Muscle layer of colon (tissue), 2 donors: ENCODE measurements around the gene ALDH1A3.

ENCODE experiments used
- H3K27ac ChIP-seq: one replicate; pipeline ENCODE4 v1.7.0; 2013; ENCODE audit warnings: low read depth, mild to moderate bottlenecking, low read length, moderate library complexity
- H3K27me3 ChIP-seq, 2 donors: one replicate each; pipeline ENCODE4 v1.7.0; 2013; ENCODE audit warnings: low read length in 2 of 2, mild to moderate bottlenecking in 2 of 2; ENCODE audit not compliant: insufficient read depth in 2 of 2, control insufficient read depth in 1 of 2
- H3K36me3 ChIP-seq: one replicate; pipeline ENCODE4 v1.7.0; 2013; ENCODE audit warnings: mild to moderate bottlenecking, low read length; ENCODE audit not compliant: insufficient read depth
- H3K4me1 ChIP-seq: one replicate; pipeline ENCODE4 v1.7.0; 2013; ENCODE audit warnings: mild to moderate bottlenecking, low read length; ENCODE audit not compliant: insufficient read depth
- H3K4me3 ChIP-seq, 2 donors: one replicate each; pipeline ENCODE4 v1.7.0; 2013; ENCODE audit warnings: low read length in 2 of 2, low read depth in 1 of 2, mild to moderate bottlenecking in 1 of 2, moderate library complexity in 1 of 2
- H3K9ac ChIP-seq: one replicate; pipeline ENCODE4 v1.7.0; 2013; ENCODE audit warnings: low read length
- H3K9me3 ChIP-seq: one replicate; pipeline ENCODE4 v1.7.0; 2013; ENCODE audit warnings: mild to moderate bottlenecking, low read length
- donor health status: abdominal sarcoma.
- donor health status: Adenocarcinoma of cecum.

Gene ALDH1A3

DNA sequence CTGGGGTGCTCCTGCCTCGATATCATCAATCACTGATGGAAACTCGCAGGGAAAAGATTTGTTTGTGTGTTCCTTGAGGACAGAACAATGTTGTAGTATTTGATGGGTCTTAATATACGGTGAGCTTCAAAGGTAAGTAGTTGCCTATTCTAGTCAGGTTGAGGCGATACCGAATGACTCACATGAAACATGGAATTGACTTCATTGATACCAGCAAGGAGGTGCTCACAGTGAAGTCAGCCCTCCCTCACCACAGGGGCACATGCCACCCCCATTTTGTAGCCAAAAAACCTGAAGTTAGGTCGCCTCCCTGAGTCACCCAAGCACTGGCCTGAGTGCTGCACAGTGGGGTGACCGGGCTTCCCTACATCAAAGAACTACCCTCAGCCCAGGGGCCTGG is 3.7 kb upstream of the ALDH1A3 start:
- Histone ChIP-seq H3K9me3 (no peaks in the 10 kb centered on the region), H3K27me3 (peaks cover 3 to 9% of the 10 kb centered on the region in 2 donors), H3K4me3 (no peak overlapping the region), H3K9ac (no peak overlapping the region), H3K27ac (no peak overlapping the region), H3K4me1 (no peaks in the 10 kb centered on the region), H3K36me3 (no peaks in the 10 kb centered on the region)

DNA sequence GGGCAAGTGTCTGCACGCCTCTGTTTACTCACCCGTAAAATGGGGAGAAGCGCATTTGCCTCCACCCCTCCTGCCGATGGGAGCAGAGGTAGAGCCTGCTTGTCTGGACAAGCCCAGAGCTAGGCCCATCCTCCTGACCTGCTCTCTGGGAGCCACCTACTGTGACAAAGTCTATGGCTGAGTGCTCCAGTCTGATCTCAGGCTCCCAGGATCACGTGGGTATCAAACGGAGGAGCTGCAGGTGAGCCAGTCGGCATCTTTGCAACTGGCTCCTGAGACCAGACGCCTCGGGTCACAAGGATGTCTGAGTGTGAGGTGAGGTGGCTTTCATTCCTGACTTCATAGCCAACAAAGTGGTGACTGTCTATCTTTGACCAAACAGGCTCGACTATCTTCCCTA is 2.1 kb upstream of the ALDH1A3 start:
- H3K27me3 ChIP-seq, result peaks cover 3 to 9% of the 10 kb centered on the region in 2 donors
- no peak overlapping the region for H3K4me3 ChIP-seq
- H3K9me3 ChIP-seq, result no peaks in the 10 kb centered on the region
- no peak overlapping the region for H3K27ac ChIP-seq
- no peaks in the 10 kb centered on the region for H3K4me1 ChIP-seq
- no peaks in the 10 kb centered on the region for H3K36me3 ChIP-seq
- no peak overlapping the region for H3K9ac ChIP-seq

DNA sequence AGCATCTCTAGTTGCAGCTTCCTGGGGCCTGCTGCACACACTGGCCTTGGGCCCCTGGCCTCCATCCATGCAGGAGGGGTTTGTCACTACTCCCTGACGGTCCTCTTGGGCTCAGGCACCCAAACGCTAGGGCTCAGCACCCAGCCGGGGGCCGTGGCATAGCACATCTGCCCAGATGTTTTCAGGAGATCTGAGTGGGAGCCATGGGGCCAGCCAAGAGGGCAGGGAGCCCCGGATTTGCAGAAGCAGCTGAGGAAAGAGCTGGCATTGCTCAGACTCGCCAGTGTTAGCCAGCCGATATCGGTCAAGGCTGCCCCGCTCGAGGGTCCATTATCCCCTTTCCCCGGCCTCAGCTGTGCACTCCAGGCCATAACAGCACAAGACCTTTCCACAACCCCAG is 1.5 kb upstream of the ALDH1A3 start:
- Histone ChIP-seq H3K9me3 (no peaks in the 10 kb centered on the region), H3K27ac (no peak overlapping the region), H3K27me3 (peaks cover 7 to 9% of the 10 kb centered on the region in 2 donors), H3K36me3 (no peaks in the 10 kb centered on the region), H3K4me1 (no peaks in the 10 kb centered on the region), H3K4me3 (no peak overlapping the region), H3K9ac (no peak overlapping the region)

DNA sequence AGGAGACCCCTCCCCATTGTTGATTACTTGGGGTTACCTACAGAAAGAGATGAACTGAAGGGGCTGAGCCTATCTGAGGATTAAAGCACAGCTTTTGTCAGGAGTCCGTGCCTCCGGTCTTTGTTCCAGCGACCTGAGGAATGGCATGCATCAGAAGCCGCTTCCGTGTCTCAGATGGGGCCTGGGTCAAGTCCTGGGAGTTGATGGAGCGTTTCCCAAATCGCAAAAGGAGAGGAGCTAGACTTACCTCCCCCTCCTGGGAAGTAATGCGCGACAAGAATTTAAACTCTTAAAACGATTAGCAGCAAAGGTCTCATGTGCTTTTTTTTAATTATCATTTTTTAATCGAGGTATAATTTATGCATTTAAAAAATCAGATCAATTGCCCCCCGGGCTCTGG is 983 bp upstream of the ALDH1A3 start:
- Histone ChIP-seq H3K4me3 (peak overlapping the region in 1 of 2 donors; percentile 12), H3K9ac (no peak overlapping the region), H3K9me3 (no peaks in the 10 kb centered on the region), H3K27me3 (peaks cover 8 to 9% of the 10 kb centered on the region in 2 donors), H3K4me1 (no peaks in the 10 kb centered on the region), H3K36me3 (no peaks in the 10 kb centered on the region), H3K27ac (no peak overlapping the region)

DNA sequence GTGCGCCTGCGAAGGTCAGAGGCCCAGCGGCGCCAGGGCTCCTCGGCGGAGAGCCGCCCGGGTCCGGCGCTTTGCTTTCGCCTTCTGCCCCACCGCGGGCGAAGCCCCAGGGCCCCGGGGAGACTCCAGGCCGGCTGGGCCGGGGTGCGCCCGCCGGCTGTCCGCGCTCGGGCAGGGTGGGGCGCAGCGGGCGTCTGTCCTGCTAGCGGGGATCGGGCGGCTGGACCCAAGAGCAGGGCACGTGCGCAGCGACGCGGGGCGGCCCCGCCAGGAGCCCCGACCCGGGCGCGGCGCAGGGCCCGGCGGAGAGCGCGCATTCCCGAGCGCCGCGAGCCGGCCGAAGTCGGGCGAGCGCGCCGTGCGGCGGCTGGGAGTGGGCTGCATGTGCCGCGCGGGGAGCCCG is 569 bp upstream of the ALDH1A3 start:
- Histone ChIP-seq H3K9me3 (no peaks in the 10 kb centered on the region), H3K36me3 (no peaks in the 10 kb centered on the region), H3K27ac (no peak overlapping the region), H3K9ac (no peak overlapping the region), H3K4me1 (no peaks in the 10 kb centered on the region), H3K4me3 (peak overlapping the region in 1 of 2 donors; percentile 12), H3K27me3 (peaks cover 8 to 9% of the 10 kb centered on the region in 2 donors)

DNA sequence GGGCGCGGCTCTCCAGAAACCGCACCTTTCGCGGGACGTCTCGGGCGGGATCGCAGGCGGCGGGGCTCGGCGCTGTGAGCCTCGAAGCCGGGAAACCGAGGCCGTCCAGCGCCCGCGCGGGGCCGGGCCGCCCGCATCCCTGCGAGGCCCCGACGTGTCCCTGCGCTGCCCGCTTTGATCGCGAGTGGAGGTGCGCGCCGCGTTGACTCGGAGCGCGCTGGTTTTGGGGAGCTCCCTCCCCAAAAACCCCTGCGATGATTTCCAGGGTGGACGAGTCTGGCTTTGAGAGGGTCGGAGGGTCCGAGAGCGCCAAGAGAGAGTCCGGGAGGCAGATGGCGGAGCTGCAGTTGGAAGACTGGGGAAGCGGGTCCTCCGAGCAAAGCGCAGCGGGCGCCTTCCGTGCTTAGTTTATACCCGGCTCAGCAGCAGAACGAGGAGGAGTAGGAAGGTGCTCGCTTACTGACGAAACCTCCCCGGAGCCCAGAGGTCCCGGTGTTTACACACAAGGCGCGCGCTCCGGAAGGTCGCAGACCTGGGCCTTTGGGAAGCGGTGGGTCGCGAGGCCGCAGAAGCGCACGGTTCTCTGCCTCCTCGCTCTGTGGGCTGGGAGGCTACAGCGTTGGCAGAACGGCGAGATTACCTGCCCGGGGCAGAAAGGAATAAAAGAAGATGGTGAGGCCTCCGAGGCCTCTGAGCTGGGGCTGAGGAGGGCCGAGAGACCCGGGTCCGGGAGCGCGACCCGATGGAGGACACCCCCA is 687 bp downstream of the ALDH1A3 start:
- peak overlapping the region; percentile 18 to 37 for H3K4me3 ChIP-seq
- peaks cover 8 to 9% of the 10 kb centered on the region in 2 donors for H3K27me3 ChIP-seq
- H3K36me3 ChIP-seq, result no peaks in the 10 kb centered on the region
- H3K9ac ChIP-seq, result no peak overlapping the region
- no peak overlapping the region for H3K27ac ChIP-seq
- H3K9me3 ChIP-seq, result no peaks in the 10 kb centered on the region
- H3K4me1 ChIP-seq, result no peaks in the 10 kb centered on the region

DNA sequence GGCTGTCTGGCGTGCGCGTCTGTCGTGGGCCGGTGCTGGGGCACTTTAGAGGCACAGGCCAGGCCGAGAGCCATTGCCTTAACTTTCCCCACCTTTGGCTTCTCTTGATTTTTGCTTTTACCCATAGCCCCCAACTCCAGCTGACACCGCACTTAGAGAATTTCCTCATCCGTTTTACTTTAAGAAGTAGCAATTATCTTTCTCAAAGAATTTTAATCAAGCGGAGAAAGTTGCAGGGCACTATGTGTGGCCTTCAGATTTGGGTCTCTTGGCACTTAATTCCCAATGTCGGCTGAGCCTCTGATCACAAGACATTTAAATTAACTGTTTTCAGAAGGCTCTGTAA is 1.2 kb downstream of the ALDH1A3 start:
- H3K9me3 ChIP-seq, result no peaks in the 10 kb centered on the region
- peaks cover 8 to 9% of the 10 kb centered on the region in 2 donors for H3K27me3 ChIP-seq
- H3K36me3 ChIP-seq, result no peaks in the 10 kb centered on the region
- no peak overlapping the region for H3K9ac ChIP-seq
- H3K27ac ChIP-seq, result no peak overlapping the region
- no peak overlapping the region for H3K4me3 ChIP-seq
- H3K4me1 ChIP-seq, result no peaks in the 10 kb centered on the region

DNA sequence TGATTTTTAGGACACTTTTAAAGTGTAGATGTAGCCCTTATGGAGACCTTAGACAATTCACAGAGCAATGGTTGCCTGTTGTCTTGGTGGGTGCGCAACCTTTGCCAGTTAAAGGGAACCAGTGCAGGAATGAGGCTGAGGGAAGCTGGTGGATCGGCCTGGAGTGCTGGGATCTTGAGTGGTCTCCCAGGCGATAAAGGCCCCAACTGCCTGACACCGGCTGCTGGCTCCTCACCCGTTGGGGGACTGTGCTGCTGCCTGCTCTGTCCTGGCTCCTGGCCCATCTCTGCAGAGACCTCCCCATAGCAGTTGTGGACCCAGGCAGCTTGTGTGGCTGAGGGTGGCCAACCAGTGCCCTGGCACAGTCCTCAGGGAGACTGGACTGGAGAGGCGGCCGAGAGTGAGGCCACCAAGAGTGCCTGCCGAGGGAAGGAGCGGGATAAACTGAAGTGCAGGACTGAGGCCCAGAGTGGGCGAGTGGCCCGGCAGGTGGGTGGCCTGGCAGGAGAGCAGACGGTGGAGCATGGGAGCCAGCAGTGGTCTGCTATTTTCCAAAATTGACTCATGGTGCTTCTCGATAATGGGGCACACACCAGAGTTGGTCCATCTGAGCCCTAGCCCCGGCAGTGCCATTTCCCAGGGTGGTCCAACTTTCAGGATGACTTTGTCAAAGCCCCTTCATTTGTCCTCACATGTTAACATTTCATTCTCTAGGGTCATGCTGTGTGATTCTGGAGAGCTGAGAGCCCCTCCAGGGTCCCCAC is 2.1 kb downstream of the ALDH1A3 start:
- Histone ChIP-seq H3K27ac (no peak overlapping the region), H3K9ac (no peak overlapping the region), H3K27me3 (peaks cover 8 to 9% of the 10 kb centered on the region in 2 donors), H3K36me3 (no peaks in the 10 kb centered on the region), H3K9me3 (no peaks in the 10 kb centered on the region), H3K4me3 (no peak overlapping the region), H3K4me1 (no peaks in the 10 kb centered on the region)

DNA sequence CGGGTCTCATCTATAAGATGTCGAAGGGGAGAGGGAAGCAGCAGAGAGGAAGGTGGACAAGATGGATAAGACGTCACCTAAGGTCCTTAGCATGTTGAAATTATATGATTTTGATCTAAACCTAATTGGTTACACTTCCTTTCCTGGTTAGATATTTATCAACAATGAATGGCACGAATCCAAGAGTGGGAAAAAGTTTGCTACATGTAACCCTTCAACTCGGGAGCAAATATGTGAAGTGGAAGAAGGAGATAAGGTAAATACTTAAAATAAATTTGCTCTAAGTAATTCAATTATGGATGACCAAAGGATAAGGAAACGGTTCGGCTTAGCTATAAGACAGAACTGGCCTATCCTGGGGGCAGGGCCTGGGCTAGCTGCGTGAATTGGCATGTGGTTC is 5.5 kb downstream of the ALDH1A3 start:
- H3K9me3 ChIP-seq, result no peaks in the 10 kb centered on the region
- H3K36me3 ChIP-seq, result peaks cover 3% of the 10 kb centered on the region
- no peak overlapping the region for H3K4me3 ChIP-seq
- peaks cover 15% of the 10 kb centered on the region for H3K4me1 ChIP-seq
- H3K9ac ChIP-seq, result no peak overlapping the region
- peaks cover 4 to 5% of the 10 kb centered on the region in 2 donors for H3K27me3 ChIP-seq
- no peak overlapping the region for H3K27ac ChIP-seq

DNA sequence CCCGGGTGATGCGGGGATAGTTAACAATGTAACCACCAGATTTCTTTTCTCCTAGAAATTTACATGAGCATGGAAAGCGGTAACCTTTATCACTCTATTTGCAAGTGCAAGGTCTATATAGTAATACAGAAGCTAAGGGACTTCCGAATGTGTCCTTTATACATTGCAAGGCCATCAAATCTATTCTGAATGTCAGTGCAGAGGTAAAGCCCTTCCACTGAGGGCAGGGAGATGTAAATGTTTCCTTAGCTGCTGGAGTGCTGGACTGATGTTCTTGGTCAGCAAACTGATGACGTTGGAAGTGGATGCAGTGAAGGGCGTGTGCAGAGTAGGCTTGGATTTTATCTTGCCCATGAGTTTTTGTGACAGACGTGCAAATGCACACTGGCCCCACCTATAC is 6.2 kb downstream of the ALDH1A3 start:
- Histone ChIP-seq H3K27me3 (peaks cover 0 to 5% of the 10 kb centered on the region in 2 donors), H3K36me3 (peaks cover 3% of the 10 kb centered on the region), H3K4me3 (no peak overlapping the region)

DNA sequence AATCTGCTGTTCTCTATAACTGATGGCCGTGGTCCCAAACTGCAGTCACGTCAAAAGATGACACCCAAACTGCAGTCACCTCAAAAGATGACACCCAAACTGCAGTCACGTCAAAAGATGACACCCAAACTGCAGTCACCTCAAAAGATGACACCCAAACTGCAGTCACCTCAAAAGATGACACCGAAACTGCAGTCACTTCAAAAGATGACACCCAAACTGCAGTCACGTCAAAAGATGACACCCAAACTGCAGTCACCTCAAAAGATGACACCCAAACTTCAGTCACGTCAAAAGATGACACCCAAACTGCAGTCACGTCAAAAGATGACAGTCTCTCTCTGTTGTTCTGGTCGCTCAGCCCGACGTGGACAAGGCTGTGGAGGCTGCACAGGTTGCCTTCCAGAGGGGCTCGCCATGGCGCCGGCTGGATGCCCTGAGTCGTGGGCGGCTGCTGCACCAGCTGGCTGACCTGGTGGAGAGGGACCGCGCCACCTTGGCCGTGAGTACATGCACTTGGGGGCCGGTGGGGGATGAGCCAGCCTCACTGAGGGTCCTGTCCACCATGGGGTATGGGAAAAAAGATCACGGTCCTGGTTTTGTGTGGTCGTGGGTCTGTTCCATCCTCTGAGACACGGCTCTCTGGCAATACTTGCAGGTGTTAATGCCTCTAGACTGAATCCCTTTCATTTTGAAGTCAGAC is 7.7 kb downstream of the ALDH1A3 start:
- Histone ChIP-seq H3K4me1 (peaks cover 15% of the 10 kb centered on the region), H3K9ac (no peak overlapping the region), H3K36me3 (peaks cover 3% of the 10 kb centered on the region), H3K27ac (no peak overlapping the region), H3K9me3 (no peaks in the 10 kb centered on the region), H3K4me3 (no peak overlapping the region), H3K27me3 (peaks cover 0 to 5% of the 10 kb centered on the region in 2 donors)

More for the DNA sequence above, 6.2 kb downstream of the ALDH1A3 start:
- Histone ChIP-seq H3K27ac (no peak overlapping the region), H3K9me3 (no peaks in the 10 kb centered on the region), H3K9ac (no peak overlapping the region), H3K4me1 (peaks cover 15% of the 10 kb centered on the region)
